ENCODE measurements around the gene GTPBP4. TPM values are rescaled to one million over a fixed set of nuclear protein-coding genes. Genes with fewer than 3 reads are reported as not detected.

The GTPBP4 gene
- total RNA-seq, 1 donor from 2014 or later: 66.5 TPM

DNA sequence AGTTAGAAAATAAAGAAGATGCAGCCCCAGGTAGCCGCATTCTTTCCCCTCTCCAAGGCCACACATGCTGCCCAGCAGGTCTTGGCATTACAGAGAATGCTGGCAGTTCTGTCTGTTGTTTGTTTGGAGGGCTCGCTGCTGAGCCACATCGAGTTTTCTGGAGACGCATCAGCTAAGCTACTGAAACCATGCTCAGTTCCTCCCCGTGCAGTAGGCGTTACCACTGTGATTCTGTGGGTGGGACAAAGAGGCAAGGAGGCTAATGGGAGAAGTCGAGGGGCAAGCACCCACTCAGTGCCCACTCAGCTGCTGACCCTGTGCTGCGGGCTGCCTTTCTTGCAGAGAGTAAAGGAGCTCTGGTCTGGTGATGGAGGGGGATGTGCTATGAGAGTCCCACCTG is 15.5 kb upstream of the GTPBP4 start:
- TF ChIP-seq, protein P1, sequence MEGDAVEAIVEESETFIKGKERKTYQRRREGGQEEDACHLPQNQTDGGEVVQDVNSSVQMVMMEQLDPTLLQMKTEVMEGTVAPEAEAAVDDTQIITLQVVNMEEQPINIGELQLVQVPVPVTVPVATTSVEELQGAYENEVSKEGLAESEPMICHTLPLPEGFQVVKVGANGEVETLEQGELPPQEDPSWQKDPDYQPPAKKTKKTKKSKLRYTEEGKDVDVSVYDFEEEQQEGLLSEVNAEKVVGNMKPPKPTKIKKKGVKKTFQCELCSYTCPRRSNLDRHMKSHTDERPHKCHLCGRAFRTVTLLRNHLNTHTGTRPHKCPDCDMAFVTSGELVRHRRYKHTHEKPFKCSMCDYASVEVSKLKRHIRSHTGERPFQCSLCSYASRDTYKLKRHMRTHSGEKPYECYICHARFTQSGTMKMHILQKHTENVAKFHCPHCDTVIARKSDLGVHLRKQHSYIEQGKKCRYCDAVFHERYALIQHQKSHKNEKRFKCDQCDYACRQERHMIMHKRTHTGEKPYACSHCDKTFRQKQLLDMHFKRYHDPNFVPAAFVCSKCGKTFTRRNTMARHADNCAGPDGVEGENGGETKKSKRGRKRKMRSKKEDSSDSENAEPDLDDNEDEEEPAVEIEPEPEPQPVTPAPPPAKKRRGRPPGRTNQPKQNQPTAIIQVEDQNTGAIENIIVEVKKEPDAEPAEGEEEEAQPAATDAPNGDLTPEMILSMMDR (conservative IDR thresholded peaks at IDR 0.05; ENCODE audit: low read depth, low read length): no peak
- no peak for DNase-seq (ENCODE audit: low read depth)
- no peak overlapping the region for H3K4me3 ChIP-seq (ENCODE audit: low read depth, low read length)

DNA sequence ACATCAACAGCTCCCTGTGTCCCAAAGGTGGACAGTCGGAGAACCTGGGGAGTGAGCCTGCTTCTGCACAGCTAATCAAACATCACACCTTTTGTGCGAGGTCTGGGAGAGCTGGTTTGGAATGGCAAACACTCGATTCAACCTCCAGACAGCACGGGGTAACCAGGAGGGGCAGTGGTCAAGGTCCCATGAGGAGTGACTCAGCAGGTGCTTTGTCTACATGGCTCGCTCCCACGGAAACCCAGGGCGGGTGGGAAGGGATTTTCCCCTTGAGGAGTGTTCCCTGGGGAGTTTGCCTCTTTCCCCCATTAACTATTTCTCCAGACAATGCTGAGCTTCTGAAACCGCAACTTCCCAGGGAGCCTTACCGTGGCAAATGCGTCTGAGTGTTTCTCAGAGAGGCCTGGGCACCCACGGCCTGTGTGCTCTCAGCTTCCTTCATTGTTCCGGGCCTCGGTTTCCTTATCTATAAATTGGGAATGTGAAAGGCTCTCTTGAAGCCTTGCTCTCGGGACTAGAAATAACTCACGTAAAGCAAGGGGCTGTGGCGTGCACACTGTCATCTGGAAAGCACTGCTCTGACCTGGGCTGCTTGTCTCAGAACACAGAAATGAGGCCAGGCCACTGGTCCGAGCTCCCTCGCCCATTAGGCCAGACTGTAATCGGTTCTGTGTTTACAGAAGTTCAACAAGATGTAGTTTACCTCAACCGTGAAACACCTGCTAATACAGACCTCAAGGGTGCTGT is 14.0 kb upstream of the GTPBP4 start:
- no peak overlapping the region for H3K4me3 ChIP-seq (ENCODE audit: low read depth, low read length)
- DNase-seq (ENCODE audit: low read depth): peak; percentile 44
- TF ChIP-seq, protein P1 (conservative IDR thresholded peaks at IDR 0.05; ENCODE audit: low read depth, low read length): no peak

- no peak for DNase-seq (ENCODE audit: low read depth)
- TF ChIP-seq, protein P1 (conservative IDR thresholded peaks at IDR 0.05; ENCODE audit: low read depth, low read length): no peak
- H3K4me3 ChIP-seq (ENCODE audit: low read depth, low read length): no peak overlapping the region
Observed at GRCh38 chr10:974785-975074, 13.5 kb upstream of the GTPBP4 start.

DNA sequence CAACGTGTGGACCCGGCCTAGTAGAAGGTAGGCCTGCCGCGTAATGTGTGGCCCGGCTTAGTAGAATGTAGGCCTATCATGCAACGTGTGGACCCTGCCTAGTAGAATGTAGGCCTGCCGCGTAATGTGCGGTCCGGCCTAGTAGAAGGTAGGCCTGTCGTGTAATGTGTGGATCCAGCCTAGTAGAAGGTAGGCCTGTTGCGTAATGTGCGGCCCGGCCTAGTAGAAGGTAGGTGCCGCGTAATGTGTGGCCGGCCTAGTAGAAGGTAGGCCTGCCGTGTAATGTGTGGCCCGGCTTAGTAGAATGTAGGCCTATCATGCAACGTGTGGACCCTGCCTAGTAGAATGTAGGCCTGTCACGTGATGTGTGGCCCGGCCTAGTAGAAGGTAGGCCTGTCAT is 11.9 kb upstream of the GTPBP4 start:
- H3K4me3 ChIP-seq (ENCODE audit: low read depth, low read length): no peak overlapping the region
- DNase-seq (ENCODE audit: low read depth): no peak
- TF ChIP-seq, protein P1 (conservative IDR thresholded peaks at IDR 0.05; ENCODE audit: low read depth, low read length): no peak

GRCh38 chr10:978826-979421 is 9.3 kb upstream of the GTPBP4 start:
- TF ChIP-seq, protein P1 (conservative IDR thresholded peaks at IDR 0.05; ENCODE audit: low read depth, low read length): no peak
- no peak overlapping the region for H3K4me3 ChIP-seq (ENCODE audit: low read depth, low read length)
- DNase-seq (ENCODE audit: low read depth): no peak

- DNase-seq (ENCODE audit: low read depth): no peak
- H3K4me3 ChIP-seq (ENCODE audit: low read depth, low read length): no peak overlapping the region
- TF ChIP-seq, protein P1 (conservative IDR thresholded peaks at IDR 0.05; ENCODE audit: low read depth, low read length): no peak
Observed at GRCh38 chr10:980468-981093, 7.7 kb upstream of the GTPBP4 start.
